GM12874 (cell line): Measurements from ENCODE around the gene GALC.

Experiments
- CTCF ChIP-seq: IDR thresholded peaks from 2 replicates; pipeline ENCODE4 v1.5.1; 2011; ENCODE audit warnings: low read depth, mild to moderate bottlenecking, control low read depth, low read length, moderate library complexity; ENCODE audit not compliant: insufficient read depth

The GALC gene

GRCh38 chr14:87975636-87976035 lies 17.3 kb downstream of the GALC start:
- TF ChIP-seq CTCF = no peak

- TF ChIP-seq CTCF = no peak
Observed at GRCh38 chr14:87971010-87971409, 22.0 kb downstream of the GALC start.

GRCh38 chr14:87967496-87967895 lies 25.5 kb downstream of the GALC start:
- no peak for TF ChIP-seq CTCF

GRCh38 chr14:87966816-87967215 lies 26.2 kb downstream of the GALC start:
- no peak for TF ChIP-seq CTCF

GRCh38 chr14:87961246-87961645 lies 31.7 kb downstream of the GALC start:
- TF ChIP-seq CTCF = no peak

GRCh38 chr14:87960013-87960787 lies 32.8 kb downstream of the GALC start:
- no peak for TF ChIP-seq CTCF

GRCh38 chr14:87955501-87955900 lies 37.5 kb downstream of the GALC start:
- no peak for TF ChIP-seq CTCF
